HG03558 (cell line): ENCODE data around the gene TMEM263.
A peak's percentile ranks its signal among the peaks of the same experiment; 100 is the strongest.
"Not testable (repeated sequence)": the region's sequence is repeated elsewhere in the genome, so short reads cannot be mapped to it uniquely, and the experiment has no call there.

Source experiments
- ATAC-seq: cut with Tn5 transposase; IDR thresholded peaks from one replicate; pipeline ENCODE4 v1.9.1; 2021; ENCODE audit warnings: moderate number of reproducible peaks; ENCODE audit not compliant: unreplicated experiment; ENCODE audit errors: extremely low read depth

Gene TMEM263

GRCh38 chr12:106982229-106982628 is 26.5 kb downstream of the TMEM263 start:
- ATAC-seq, result no peak

DNA sequence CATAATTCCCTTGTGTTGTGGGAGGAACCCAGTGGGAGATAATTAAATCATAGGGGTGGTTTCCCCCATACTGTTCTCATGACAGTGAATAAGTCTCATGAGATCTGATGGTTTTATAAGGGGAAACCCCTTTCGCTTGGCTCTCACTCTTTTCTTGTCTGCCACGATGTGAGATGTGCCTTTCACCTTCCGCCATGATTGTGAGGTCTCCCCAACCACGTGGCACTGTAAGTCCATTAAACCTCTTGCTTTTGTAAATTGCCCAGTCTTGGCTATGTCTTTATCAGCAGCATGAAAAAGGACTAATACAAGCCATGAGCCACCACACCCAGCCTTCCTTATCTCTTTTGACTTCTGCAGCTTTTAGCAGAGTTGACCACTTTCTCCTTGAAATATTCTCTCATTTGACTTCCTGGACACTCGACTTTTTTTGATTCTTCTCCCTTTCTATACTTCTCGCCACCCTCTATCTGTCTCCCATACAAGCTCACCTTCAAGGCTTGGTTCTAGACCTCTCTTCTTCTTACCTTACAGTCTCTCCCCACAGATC is 29.0 kb downstream of the TMEM263 start:
- ATAC-seq, result no peak

GRCh38 chr12:106985479-106985878 is 29.8 kb downstream of the TMEM263 start:
- ATAC-seq, result no peak

DNA sequence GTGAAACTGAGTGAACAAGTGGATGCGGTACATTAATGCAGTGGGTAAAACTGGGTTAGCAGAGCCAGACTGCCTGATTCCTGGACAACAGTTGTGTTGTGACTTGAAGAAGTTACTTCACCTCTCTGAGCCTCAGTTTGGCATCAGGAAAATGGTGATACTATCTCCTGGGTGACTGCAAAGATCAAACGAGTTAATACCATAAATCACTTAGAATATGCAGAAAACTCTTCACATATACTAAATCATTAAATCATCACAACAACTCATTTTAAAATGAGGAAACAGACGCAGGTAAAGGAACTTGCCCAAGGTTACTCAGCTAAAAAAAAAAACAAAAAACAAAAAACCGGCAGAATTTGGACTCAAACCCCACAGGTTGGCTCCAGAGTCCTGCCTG is 30.4 kb downstream of the TMEM263 start:
- no peak for ATAC-seq

GRCh38 chr12:106986625-106987389 is 31.1 kb downstream of the TMEM263 start, which contains the start of gene MTERF2:
Gene MTERF2 (minus strand): TSS chr12:106987146. CDS start chr12:106978714, 8,432 bp downstream.
- ATAC-seq, result peak; percentile 56

DNA sequence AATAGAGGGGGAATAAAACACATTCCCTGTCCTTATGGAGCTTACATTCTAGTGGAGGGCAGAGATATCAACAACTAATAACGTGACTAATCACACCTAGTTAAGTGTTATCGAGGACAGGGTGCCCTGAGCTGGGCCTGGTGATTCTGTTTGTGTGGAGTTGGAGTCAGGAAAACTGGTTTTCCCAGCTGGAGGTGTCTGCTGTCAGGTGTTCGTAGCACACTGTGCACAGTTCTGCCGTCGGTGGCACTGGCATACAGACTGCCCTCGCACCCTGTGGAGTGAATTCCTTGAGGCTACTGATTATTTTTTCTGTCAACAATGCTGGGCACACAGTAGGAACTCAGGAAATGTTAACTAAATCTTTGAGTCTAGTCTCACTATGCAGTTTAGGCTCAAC is 32.1 kb downstream of the TMEM263 start:
- ATAC-seq, result no peak

DNA sequence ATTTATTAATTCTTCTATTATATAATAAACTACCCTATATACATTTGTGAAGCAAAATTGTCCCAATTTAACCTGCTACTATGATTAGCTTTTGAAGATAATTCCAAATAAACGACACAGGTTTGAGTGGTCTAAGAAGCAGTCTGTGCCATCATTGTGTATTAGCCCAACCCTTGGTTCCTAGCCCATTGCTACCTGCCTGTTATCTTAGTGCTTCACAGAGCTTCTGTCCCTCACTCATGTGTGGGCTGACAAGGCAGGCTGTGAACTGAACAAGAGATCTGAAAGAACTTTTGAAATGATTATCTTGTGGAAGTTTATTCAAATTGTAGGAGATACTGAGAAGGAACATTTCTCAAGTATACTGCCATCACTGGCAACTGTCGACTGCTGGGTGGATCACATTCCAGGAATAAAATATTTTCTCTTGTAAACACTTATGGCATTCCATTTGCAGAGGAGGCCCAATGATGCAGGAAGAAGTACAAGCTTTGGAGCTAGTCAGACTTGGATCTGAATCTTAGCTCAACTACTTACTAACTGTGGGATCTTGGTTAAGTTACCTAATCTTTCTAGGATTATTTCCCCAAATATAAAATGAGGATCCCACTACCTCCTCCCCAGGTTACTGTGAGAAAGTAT is 39.0 kb downstream of the TMEM263 start:
- no peak for ATAC-seq

DNA sequence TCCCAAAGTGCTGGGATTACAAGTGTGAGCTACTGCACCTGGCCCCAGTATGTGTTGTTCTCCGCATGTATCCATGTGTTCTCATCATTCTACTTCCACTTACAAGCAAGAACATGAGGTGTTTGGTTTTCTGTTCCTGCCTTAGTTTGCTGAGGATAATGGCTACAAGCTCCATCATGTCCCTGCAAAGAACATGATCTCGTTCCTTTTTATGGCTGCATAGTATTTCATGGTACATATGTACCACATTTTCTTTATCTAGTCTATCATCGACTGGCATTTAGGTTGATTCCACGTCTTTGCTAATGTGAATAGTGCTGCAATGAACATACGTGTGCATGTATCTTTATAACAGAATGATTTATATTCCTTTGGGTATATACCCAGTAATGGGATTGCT is 40.4 kb downstream of the TMEM263 start:
- not testable (repeated sequence) for ATAC-seq

GRCh38 chr12:106997916-106998315 is 42.2 kb downstream of the TMEM263 start:
- no peak for ATAC-seq

GRCh38 chr12:106999446-106999845 is 43.7 kb downstream of the TMEM263 start:
- ATAC-seq, result no peak

DNA sequence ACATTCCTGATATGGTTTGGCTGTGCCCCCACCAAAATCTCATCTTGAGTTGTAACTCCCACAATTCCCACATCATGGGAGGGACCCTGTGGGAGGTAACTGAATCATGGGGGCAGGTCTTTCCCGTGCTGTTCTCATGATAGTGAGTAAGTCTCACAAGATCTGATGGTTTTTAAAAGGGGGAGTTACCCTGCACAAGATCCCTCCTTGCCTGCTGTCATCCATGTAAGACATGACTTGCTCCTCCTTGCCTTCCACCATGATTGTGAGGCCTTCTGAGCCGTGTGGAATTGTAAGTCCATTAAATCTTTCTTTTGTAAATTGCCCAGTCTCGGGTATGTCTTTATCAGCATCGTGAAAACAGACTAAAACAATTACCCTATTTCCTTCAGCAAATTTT is 47.0 kb downstream of the TMEM263 start:
- not testable (repeated sequence) for ATAC-seq

DNA sequence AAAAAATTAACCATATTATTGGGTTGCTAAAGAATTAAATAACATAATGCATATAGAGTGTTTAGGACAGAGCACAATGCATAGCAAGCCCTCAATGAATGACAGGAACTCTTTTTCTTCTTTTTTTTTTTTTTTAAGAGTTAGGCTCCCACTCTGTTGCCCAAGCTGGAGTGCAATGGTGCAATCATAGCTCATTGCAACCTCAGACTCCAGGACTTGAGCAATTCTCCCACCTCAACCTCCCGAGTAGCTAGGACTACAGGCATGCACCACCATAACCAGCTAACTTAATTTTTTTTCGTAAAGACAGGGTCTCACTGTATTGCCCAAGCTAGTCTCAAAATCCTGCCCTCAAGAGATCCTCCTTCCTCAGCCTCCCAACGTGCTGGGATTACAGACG is 51.7 kb downstream of the TMEM263 start:
- no peak for ATAC-seq

- ATAC-seq, result no peak
Measured at GRCh38 chr12:107011519-107011918, 55.8 kb downstream of the TMEM263 start.

- no peak for ATAC-seq
Measured at GRCh38 chr12:107012736-107013425, 57.2 kb downstream of the TMEM263 start.

DNA sequence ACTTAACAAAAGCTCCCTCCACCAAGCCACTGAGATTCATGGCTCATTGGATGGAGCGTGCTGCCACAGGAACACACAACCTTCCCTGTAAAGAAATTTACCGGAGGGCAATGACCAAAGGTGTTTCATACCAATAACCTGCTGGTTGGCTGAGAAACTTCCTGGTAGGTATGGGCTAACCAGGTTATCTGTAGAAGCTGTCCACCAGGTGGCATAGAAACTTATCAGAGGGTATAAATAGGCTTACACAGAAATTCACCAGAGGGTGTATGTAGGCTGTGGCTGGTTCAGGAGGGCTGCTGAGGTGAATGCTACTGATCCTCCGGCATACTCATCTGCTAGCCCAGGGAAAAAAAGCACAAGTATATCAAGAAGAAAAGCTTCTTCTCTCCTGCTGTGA is 58.3 kb downstream of the TMEM263 start:
- ATAC-seq, result no peak

DNA sequence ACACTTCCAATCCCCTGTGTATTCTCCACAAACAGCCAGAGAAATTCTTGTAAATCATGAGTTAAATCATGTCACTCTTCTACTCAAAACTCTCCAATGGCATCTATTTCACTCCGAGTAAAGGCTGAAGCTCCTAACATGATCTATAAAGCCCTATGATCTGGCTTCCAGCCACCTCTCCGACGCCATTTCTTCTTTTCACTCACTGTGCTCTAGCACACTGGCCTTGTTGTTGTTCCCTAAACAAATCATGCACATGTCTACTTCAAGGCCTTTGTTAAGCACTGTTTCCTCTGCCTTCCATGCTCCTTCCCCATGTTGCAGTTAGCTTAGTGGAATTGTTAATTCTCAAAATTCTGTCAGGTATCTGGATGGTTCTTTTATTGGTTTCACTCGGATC is 61.3 kb downstream of the TMEM263 start:
- ATAC-seq, result no peak

- ATAC-seq, result no peak
Measured at GRCh38 chr12:107019546-107019945, 63.8 kb downstream of the TMEM263 start.
